Measurements from ENCODE around the gene SLC13A5. TPM values are rescaled to one million over a fixed set of nuclear protein-coding genes. Genes with fewer than 3 reads are reported as not detected.

The SLC13A5 gene
- total RNA-seq, 1 experiment from 2014 or later: 0.07 TPM

DNA sequence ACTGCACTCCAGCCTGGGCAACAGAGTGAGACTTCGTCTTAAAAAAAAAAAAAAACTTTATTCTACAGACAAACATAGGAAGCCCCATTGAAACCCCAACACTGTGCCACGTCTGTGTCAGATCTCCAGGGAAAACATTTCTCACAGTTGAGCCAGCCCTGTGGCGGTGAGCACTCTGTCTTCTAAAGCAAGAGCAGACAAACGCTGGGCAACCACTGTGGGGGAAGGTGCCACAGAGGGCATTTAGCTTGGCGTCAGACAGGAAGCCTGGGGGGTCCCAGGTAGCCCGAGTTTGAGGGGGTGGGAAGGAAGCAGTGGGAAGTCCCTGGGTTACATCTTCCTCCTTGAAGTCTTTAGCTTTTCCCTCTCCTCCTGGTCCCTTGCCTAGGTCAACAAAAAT lies 45.7 kb downstream of the SLC13A5 start:
- DNase-seq (ENCODE audit: low read depth, low spot score) (no peak), ATAC-seq (no peak)
- intact Hi-C loops (cut with micrococcal nuclease): loop anchor here (2.0 kb wide), 1 partner anchor 243 kb away; no protein-coding TSS in a partner anchor
- CTCF ChIA-PET: interaction anchor here (1.4 to 3.8 kb wide), 4 partner anchors 176 to 346 kb away, joined by 3 to 34 read pairs (median 12); partner anchors contain the start of gene RNASEK
- no TSS peak for BruUV-seq (replicated peaks)
- TF ChIP-seq EGR1 (IDR thresholded peaks at IDR 0.05; ENCODE audit: low read depth) (no peak), POLR2AphosphoS5 (IDR thresholded peaks at IDR 0.05; ENCODE audit: low read depth, low read length) (no peak), REST (IDR thresholded peaks at IDR 0.05; ENCODE audit: low read depth) (no peak), CEBPB (IDR thresholded peaks at IDR 0.05; ENCODE audit: low read depth) (no peak), SIN3A (IDR thresholded peaks at IDR 0.05; ENCODE audit: low read depth) (no peak), ZFX (IDR thresholded peaks at IDR 0.05) (no peak), POLR2A (IDR thresholded peaks at IDR 0.05; ENCODE audit: borderline replicate concordance, extremely low read depth, insufficient read depth, insufficient read length) (no peak), JUND (IDR thresholded peaks at IDR 0.05) (no peak), YY1 (IDR thresholded peaks at IDR 0.05; ENCODE audit: extremely low read depth, insufficient replicate concordance, low read depth, low read length) (no peak), ZNF274 (IDR thresholded peaks at IDR 0.05; ENCODE audit: low read depth, low read length) (no peak), EZH2phosphoT487 (IDR thresholded peaks at IDR 0.05; ENCODE audit: borderline replicate concordance) (no peak), EZH2 (IDR thresholded peaks at IDR 0.05) (no peak)
- TF ChIP-seq, protein P1, sequence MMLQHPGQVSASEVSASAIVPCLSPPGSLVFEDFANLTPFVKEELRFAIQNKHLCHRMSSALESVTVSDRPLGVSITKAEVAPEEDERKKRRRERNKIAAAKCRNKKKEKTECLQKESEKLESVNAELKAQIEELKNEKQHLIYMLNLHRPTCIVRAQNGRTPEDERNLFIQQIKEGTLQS (IDR thresholded peaks at IDR 0.05): no peak
- TF ChIP-seq, protein P2, sequence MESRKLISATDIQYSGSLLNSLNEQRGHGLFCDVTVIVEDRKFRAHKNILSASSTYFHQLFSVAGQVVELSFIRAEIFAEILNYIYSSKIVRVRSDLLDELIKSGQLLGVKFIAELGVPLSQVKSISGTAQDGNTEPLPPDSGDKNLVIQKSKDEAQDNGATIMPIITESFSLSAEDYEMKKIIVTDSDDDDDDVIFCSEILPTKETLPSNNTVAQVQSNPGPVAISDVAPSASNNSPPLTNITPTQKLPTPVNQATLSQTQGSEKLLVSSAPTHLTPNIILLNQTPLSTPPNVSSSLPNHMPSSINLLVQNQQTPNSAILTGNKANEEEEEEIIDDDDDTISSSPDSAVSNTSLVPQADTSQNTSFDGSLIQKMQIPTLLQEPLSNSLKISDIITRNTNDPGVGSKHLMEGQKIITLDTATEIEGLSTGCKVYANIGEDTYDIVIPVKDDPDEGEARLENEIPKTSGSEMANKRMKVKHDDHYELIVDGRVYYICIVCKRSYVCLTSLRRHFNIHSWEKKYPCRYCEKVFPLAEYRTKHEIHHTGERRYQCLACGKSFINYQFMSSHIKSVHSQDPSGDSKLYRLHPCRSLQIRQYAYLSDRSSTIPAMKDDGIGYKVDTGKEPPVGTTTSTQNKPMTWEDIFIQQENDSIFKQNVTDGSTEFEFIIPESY (IDR thresholded peaks at IDR 0.05; ENCODE audit: extremely low read depth, insufficient replicate concordance, low read length): no peak
- TF ChIP-seq, protein P3, sequence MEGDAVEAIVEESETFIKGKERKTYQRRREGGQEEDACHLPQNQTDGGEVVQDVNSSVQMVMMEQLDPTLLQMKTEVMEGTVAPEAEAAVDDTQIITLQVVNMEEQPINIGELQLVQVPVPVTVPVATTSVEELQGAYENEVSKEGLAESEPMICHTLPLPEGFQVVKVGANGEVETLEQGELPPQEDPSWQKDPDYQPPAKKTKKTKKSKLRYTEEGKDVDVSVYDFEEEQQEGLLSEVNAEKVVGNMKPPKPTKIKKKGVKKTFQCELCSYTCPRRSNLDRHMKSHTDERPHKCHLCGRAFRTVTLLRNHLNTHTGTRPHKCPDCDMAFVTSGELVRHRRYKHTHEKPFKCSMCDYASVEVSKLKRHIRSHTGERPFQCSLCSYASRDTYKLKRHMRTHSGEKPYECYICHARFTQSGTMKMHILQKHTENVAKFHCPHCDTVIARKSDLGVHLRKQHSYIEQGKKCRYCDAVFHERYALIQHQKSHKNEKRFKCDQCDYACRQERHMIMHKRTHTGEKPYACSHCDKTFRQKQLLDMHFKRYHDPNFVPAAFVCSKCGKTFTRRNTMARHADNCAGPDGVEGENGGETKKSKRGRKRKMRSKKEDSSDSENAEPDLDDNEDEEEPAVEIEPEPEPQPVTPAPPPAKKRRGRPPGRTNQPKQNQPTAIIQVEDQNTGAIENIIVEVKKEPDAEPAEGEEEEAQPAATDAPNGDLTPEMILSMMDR (IDR thresholded peaks at IDR 0.05 in 2 of 3, conservative IDR thresholded peaks at IDR 0.05 in 1 of 3; ENCODE audit: borderline replicate concordance in 1 of 3, insufficient read depth in 1 of 3, low read depth in 2 of 3, low read length in 2 of 3): no peak
- H2AFZ ChIP-seq (ENCODE audit: low read depth, low read length, poor library complexity, severe bottlenecking): no peak overlapping the region
- peaks cover 19 to 47% of the 10 kb centered on the region in 2 experiments for H3K4me1 ChIP-seq (ENCODE audit: control insufficient read depth in 1 of 2, insufficient read depth in 2 of 2, low read length in 2 of 2)
- RAD21 ChIA-PET (ENCODE audit: low non-redundant PET in 1 of 2, low total read pairs in 2 of 2, uncharacterized antibody in 2 of 2, unreplicated experiment in 2 of 2): interaction anchor here (0.6 to 0.7 kb wide), 2 partner anchors 314 to 367 kb away, joined by 3 to 7 read pairs; no protein-coding TSS in a partner anchor
- no peak overlapping the region for H3K4me2 ChIP-seq (ENCODE audit: low read length)
- no peak overlapping the region for H3K4me3 ChIP-seq (replicated peaks in 1 of 2; ENCODE audit: low read depth in 1 of 2, low read length in 2 of 2)
- H4K20me1 ChIP-seq (ENCODE audit: insufficient read depth): no peaks in the 10 kb centered on the region
- no peaks in the 10 kb centered on the region for H3K36me3 ChIP-seq (ENCODE audit: control insufficient read depth in 1 of 2, insufficient read depth in 2 of 2, low read length in 2 of 2)
- H3K9me2 ChIP-seq (ENCODE audit: insufficient read depth): no peaks in the 10 kb centered on the region
- H3K9ac ChIP-seq (ENCODE audit: low read length): no peak overlapping the region
- POLR2A ChIA-PET: no interaction called here
- no peaks in the 10 kb centered on the region for H3K79me2 ChIP-seq (ENCODE audit: insufficient read depth, low read length)
- no peaks in the 10 kb centered on the region for H3K9me3 ChIP-seq (ENCODE audit: control insufficient read depth in 1 of 2, insufficient read depth in 1 of 2, low read depth in 1 of 2, low read length in 2 of 2)
- no peak overlapping the region for H3K27ac ChIP-seq (ENCODE audit: low read depth, low read length)
- H3K27me3 ChIP-seq (ENCODE audit: insufficient read depth, low read length): no peaks in the 10 kb centered on the region
